Measurements from ENCODE around the gene ELK4. TPM values are rescaled to one million over a fixed set of nuclear protein-coding genes. Genes with fewer than 3 reads are reported as not detected.

The ELK4 gene
- total and polyA plus RNA-seq, 2 of the 13 experiments (the other 11 are each of a cell fraction or from before 2014, with no cell fraction given): 8.3 to 13.1 TPM

DNA sequence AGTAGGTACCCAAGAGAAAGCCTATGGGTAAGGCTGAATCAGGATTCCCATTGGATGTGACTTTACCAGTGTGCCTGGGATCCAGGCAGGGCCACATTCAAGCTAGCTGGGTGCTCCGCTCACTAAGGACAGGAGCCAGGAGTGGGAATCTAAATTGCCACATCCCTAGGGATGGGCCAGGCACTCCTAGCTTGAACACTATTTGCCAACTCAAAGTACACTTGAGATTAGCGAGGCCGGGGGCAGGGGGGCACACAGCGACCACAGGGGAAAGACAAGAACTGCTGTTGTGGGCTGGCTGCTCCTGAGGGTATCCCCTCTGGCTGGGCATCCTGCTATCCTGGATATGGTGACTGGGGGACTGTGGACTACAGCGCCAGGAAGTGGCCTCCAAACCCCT lies 44.2 kb upstream of the ELK4 start (continued):
- TF ChIP-seq HIVEP1 (CRISPR knock-in tag; IDR thresholded peaks at IDR 0.05) (peak; percentile 81), THYN1 (CRISPR knock-in tag; IDR thresholded peaks at IDR 0.05; ENCODE audit: borderline replicate concordance, low read depth) (no peak), DPF2 (CRISPR knock-in tag; IDR thresholded peaks at IDR 0.05; ENCODE audit: borderline replicate concordance, low read depth) (peak; percentile 93), ZNF496 (CRISPR knock-in tag; IDR thresholded peaks at IDR 0.05; ENCODE audit: insufficient replicate concordance) (no peak), ZNF782 (CRISPR knock-in tag; IDR thresholded peaks at IDR 0.05; ENCODE audit: borderline replicate concordance) (no peak), ZFY (CRISPR knock-in tag; IDR thresholded peaks at IDR 0.05) (0 out of 2 replicates have a peak, but pooled peaks have one; percentile 34), RBAK (CRISPR knock-in tag; IDR thresholded peaks at IDR 0.05) (no peak), KDM2A (CRISPR knock-in tag; IDR thresholded peaks at IDR 0.05; ENCODE audit: borderline replicate concordance, low read depth) (0 out of 2 replicates have a peak, but pooled peaks have one; percentile 39), KLF15 (CRISPR knock-in tag; IDR thresholded peaks at IDR 0.05; ENCODE audit: borderline replicate concordance) (no peak), FOSL2 (CRISPR knock-in tag; IDR thresholded peaks at IDR 0.05) (peak; percentile 14; the same call in 1 of the 2 replicates), TARDBP (CRISPR knock-in tag; IDR thresholded peaks at IDR 0.05) (no peak), ZNF558 (CRISPR knock-in tag; IDR thresholded peaks at IDR 0.05; ENCODE audit: borderline replicate concordance) (peak; percentile 40; the same call in 1 of the 2 replicates), XRCC5 (optimal IDR thresholded peaks at IDR 0.05; ENCODE audit: low read length) (peak; percentile 39), MED8 (CRISPR knock-in tag; IDR thresholded peaks at IDR 0.05; ENCODE audit: insufficient replicate concordance) (peak; percentile 47), ATAD3A (CRISPR knock-in tag; IDR thresholded peaks at IDR 0.05) (no peak), ZNF547 (CRISPR knock-in tag; IDR thresholded peaks at IDR 0.05) (peak; percentile 24; the same call in 1 of the 2 replicates), NR2C2 (CRISPR knock-in tag; IDR thresholded peaks at IDR 0.05; ENCODE audit: borderline replicate concordance) (peak; percentile 39; the same call in 1 of the 2 replicates), FOXA3 (CRISPR knock-in tag; IDR thresholded peaks at IDR 0.05) (peak; percentile 65), ZBTB21 (CRISPR knock-in tag; IDR thresholded peaks at IDR 0.05) (no peak), HDAC2 (CRISPR knock-in tag; IDR thresholded peaks at IDR 0.05) (peak; percentile 84), PBX2 (CRISPR knock-in tag; IDR thresholded peaks at IDR 0.05) (no peak), KDM6A (CRISPR knock-in tag; IDR thresholded peaks at IDR 0.05; ENCODE audit: low read depth) (peak; percentile 78), ZNF609 (CRISPR knock-in tag; IDR thresholded peaks at IDR 0.05; ENCODE audit: borderline replicate concordance) (peak; percentile 71; the same call in 1 of the 2 replicates), ZNF326 (CRISPR knock-in tag; IDR thresholded peaks at IDR 0.05; ENCODE audit: borderline replicate concordance) (no peak), TCF12 (IDR thresholded peaks at IDR 0.05) (no peak), TCF12 (CRISPR knock-in tag; IDR thresholded peaks at IDR 0.05) (no peak), ZNF746 (CRISPR knock-in tag; IDR thresholded peaks at IDR 0.05) (peak; percentile 68; the same call in 1 of the 2 replicates)
